ENCODE results near the gene CAPNS1. TPM values are rescaled to one million over a fixed set of nuclear protein-coding genes. Genes with fewer than 3 reads are reported as not detected.

CAPNS1 gene
- total and polyA plus RNA-seq, 12 donors = 745 to 1,095 (median 894) TPM

- no peaks in the 10 kb centered on the region for H3K27me3 ChIP-seq
- TF ChIP-seq, protein P1, sequence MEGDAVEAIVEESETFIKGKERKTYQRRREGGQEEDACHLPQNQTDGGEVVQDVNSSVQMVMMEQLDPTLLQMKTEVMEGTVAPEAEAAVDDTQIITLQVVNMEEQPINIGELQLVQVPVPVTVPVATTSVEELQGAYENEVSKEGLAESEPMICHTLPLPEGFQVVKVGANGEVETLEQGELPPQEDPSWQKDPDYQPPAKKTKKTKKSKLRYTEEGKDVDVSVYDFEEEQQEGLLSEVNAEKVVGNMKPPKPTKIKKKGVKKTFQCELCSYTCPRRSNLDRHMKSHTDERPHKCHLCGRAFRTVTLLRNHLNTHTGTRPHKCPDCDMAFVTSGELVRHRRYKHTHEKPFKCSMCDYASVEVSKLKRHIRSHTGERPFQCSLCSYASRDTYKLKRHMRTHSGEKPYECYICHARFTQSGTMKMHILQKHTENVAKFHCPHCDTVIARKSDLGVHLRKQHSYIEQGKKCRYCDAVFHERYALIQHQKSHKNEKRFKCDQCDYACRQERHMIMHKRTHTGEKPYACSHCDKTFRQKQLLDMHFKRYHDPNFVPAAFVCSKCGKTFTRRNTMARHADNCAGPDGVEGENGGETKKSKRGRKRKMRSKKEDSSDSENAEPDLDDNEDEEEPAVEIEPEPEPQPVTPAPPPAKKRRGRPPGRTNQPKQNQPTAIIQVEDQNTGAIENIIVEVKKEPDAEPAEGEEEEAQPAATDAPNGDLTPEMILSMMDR (IDR thresholded peaks at IDR 0.05) = no peak
- H3K9me3 ChIP-seq = no peaks in the 10 kb centered on the region
- 0 to 1% methylated on average over 30 to 31 of the region's 31 CpGs for WGBS, 2 donors
- H3K36me3 ChIP-seq = peaks cover 2 to 41% (median 33%) of the 10 kb centered on the region in 9 donors
- intact Hi-C loops (cut with DNase I) = loop anchor here in 1 of 10 donors (1.0 kb wide), 1 partner anchor 29 kb away; no protein-coding TSS in a partner anchor
- peak; percentile 6 to 27 (median 16) for ATAC-seq
- H3K4me3 ChIP-seq = peak overlapping the region; percentile 73 to 99 (median 88)
- DNase-seq = peak; percentile 38 to 64
- H3K4me1 ChIP-seq = peaks cover 0 to 34% (median 21%) of the 10 kb centered on the region in 9 donors
- peak overlapping the region; percentile 89 to 100 (median 99) for H3K27ac ChIP-seq
Observed at GRCh38 chr19:36140304-36141038, 605 bp downstream of the CAPNS1 start.

DNA sequence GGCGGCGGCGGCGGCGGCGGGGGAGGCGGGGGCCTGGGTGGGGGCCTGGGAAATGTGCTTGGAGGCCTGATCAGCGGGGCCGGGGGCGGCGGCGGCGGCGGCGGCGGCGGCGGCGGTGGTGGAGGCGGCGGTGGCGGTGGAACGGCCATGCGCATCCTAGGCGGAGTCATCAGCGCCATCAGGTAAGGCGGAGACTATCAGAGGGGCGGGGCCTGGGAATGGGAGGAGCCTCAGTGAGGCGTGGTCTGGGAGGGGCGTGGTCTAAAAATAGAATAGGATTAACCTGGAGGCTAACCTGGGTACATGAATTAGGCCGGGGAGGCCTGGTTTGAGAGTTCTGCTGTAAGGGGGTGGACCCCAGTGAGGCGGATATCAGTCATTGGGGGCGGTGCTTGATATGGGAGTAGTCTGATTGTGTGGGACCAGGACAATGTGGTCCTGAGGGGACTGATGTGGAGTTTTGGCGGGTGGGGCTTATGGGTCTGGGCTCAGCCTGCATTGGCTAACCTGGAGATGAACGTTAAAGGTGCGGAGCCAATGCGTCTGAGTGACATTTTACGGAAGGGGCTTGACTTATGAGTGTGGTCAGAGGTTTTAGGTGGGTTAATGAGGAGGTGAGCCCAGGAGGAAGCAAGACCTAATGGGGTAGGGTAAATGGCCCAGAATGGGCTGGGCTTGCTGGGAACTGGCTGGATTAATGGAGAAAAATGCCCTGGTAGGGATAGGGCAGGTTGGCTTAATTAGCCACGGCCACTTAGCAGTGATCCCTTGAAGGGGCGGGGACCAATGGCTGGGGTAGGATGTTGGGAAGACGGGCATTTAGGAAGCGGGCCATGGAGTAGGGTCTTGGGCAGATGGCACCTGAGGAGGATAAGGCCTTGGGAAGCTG lies 1.4 kb downstream of the CAPNS1 start:
- peak; percentile 62 to 80 (median 72) for ATAC-seq
- H3K36me3 ChIP-seq = peaks cover 4 to 49% (median 41%) of the 10 kb centered on the region in 9 donors
- peak overlapping the region; percentile 73 to 99 (median 88) for H3K4me3 ChIP-seq
- peak; percentile 87 to 88 for DNase-seq
- peak overlapping the region; percentile 89 to 100 (median 99) for H3K27ac ChIP-seq
- peaks cover 0 to 30% (median 21%) of the 10 kb centered on the region in 9 donors for H3K4me1 ChIP-seq
- WGBS, 2 donors = 18% methylated on average over 42 of the region's 42 CpGs
- TF ChIP-seq, protein P1 (IDR thresholded peaks at IDR 0.05) = no peak
- no peaks in the 10 kb centered on the region for H3K27me3 ChIP-seq
- intact Hi-C loops (cut with DNase I) = no loop called here
- no peaks in the 10 kb centered on the region for H3K9me3 ChIP-seq

GRCh38 chr19:36142046-36142445 lies 2.2 kb downstream of the CAPNS1 start:
- H3K27ac ChIP-seq = peak overlapping the region in 7 of 10 donors; percentile 97 to 100 (median 99)
- H3K27me3 ChIP-seq = no peaks in the 10 kb centered on the region
- TF ChIP-seq, protein P1 (IDR thresholded peaks at IDR 0.05) = no peak
- H3K36me3 ChIP-seq = peaks cover 6 to 57% (median 49%) of the 10 kb centered on the region in 9 donors
- no peaks in the 10 kb centered on the region for H3K9me3 ChIP-seq
- ATAC-seq (no peak), DNase-seq (no peak)
- intact Hi-C loops (cut with DNase I) = no loop called here
- 86 to 88% methylated on average over 8 to 14 of the region's 14 CpGs for WGBS, 2 donors
- H3K4me1 ChIP-seq = peaks cover 0 to 22% (median 15%) of the 10 kb centered on the region in 9 donors
- peak overlapping the region in 2 of 10 donors; percentile 94 to 99 for H3K4me3 ChIP-seq

- Histone ChIP-seq H3K27ac (no peak overlapping the region), H3K4me3 (no peak overlapping the region), H3K27me3 (no peaks in the 10 kb centered on the region), H3K36me3 (peaks cover 6 to 61% (median 53%) of the 10 kb centered on the region in 9 donors), H3K4me1 (peaks cover 0 to 18% (median 15%) of the 10 kb centered on the region in 9 donors), H3K9me3 (no peaks in the 10 kb centered on the region)
- no peak for ATAC-seq
- TF ChIP-seq, protein P1 (IDR thresholded peaks at IDR 0.05) = no peak
- WGBS, 2 donors = 87 to 92% methylated on average over 9 of the region's 9 CpGs
- no peak for DNase-seq
- intact Hi-C loops (cut with DNase I) = no loop called here
Observed at GRCh38 chr19:36142496-36142895, 2.6 kb downstream of the CAPNS1 start.
